Body of pancreas (tissue), 4 donors: ENCODE data around the gene SLC37A1. TPM values are rescaled to one million over a fixed set of nuclear protein-coding genes. Genes with fewer than 3 reads are reported as not detected.
"Not testable (repeated sequence)": the region's sequence is repeated elsewhere in the genome, so short reads cannot be mapped to it uniquely, and the experiment has no call there.

Experiments used
- ATAC-seq: fragments of 150-250 bp; one replicate; pipeline ENCODE4 v1.9.1; 2016
- DNase-seq, 4 donors: peaks; one replicate each; pipeline ENCODE4 v3.0.0-alpha.2; 2019
- H3K27ac ChIP-seq, 4 donors: fragments of 200-600 bp; sonication (generic); 1 replicate in 3 of 4; 2 replicates in 1 of 4; pipeline versions ENCODE4 v1.5.1 to v1.6.1; 2016 to 2019; ENCODE audit warnings: mild to moderate bottlenecking in 1 of 4, mixed read lengths in 1 of 4, moderate library complexity in 1 of 4
- H3K27me3 ChIP-seq, 2 donors: fragments of 200-600 bp; sonication (generic); one replicate each; pipeline ENCODE4 v1.6.0; 2016; ENCODE audit warnings: mild to moderate bottlenecking in 1 of 2
- H3K36me3 ChIP-seq, 2 donors: fragments of 200-600 bp; sonication (generic); replicated peaks in 1 of 2; 2 replicates each; pipeline ENCODE4 v1.5.1; 2016; ENCODE audit warnings: low read depth in 2 of 2; ENCODE audit not compliant: insufficient read depth in 1 of 2
- H3K4me1 ChIP-seq: fragments of 200-600 bp; sonication (generic); one replicate; pipeline ENCODE4 v1.6.0; 2016
- H3K4me3 ChIP-seq, 2 donors: fragments of 200-600 bp; sonication (generic); 1 replicate in 1 of 2; 2 replicates in 1 of 2; pipeline ENCODE4 v1.5.1; 2016 to 2019
- H3K9me3 ChIP-seq, 3 donors: fragments of 200-600 bp; sonication (generic); 1 replicate in 2 of 3; 2 replicates in 1 of 3; pipeline ENCODE4 v1.5.1; 2016
- CTCF ChIP-seq, 7 experiments: fragments of 450-650 bp in 4 of 7; fragments of 200-600 bp in 3 of 7; sonication (generic) in 3 of 7; IDR thresholded peaks; one replicate each; pipeline ENCODE4 v1.5.1; 2016 to 2019; ENCODE audit warnings: antibody characterized with exemption in 7 of 7
- POLR2A ChIP-seq, 3 donors: fragments of 450-650 bp; IDR thresholded peaks; one replicate each; pipeline ENCODE4 v1.6.1; 2016; ENCODE audit warnings: antibody characterized with exemption in 3 of 3, mild to moderate bottlenecking in 2 of 3
- WGBS, 2 donors: methylation state at CpG; one replicate each; pipeline ENCODE4 v1.1.5; 2017; 5-methylcytosine and 5-hydroxymethylcytosine counted together
- intact Hi-C: fragments of 100-400 bp; cut with DNase I; formaldehyde crosslinking; loops from one replicate; pipeline ENCODE4 v1.15.1; 2023
- total RNA-seq, 2 donors: library from RNA; depleted of rRNA; stranded (reverse); fragments of >200 nt; gene quantifications; one replicate each; pipeline ENCODE4 v1.1.0, GENCODE V29; 2016

SLC37A1 gene
- total RNA-seq, 2 donors from 2014 or later: 6.3 to 16.3 TPM

GRCh38 chr21:42466700-42467099 lies 47.0 kb upstream of the SLC37A1 start:
- no peaks in the 10 kb centered on the region for H3K9me3 ChIP-seq
- H3K4me3 ChIP-seq: no peak overlapping the region
- H3K4me1 ChIP-seq: peaks cover 56% of the 10 kb centered on the region
- no peaks in the 10 kb centered on the region for H3K36me3 ChIP-seq
- ATAC-seq (no peak), DNase-seq (peak in 1 of 4 donors; percentile 7)
- WGBS, 2 donors: 89 to 93% methylated on average over 10 of the region's 10 CpGs
- no peak overlapping the region for H3K27ac ChIP-seq
- TF ChIP-seq CTCF (IDR thresholded peaks at IDR 0.05) (no peak), POLR2A (IDR thresholded peaks at IDR 0.05) (no peak)
- intact Hi-C loops: no loop called here
- H3K27me3 ChIP-seq: no peaks in the 10 kb centered on the region

- Histone ChIP-seq H3K9me3 (no peaks in the 10 kb centered on the region), H3K4me1 (peaks cover 49% of the 10 kb centered on the region), H3K4me3 (no peak overlapping the region), H3K27ac (no peak overlapping the region), H3K36me3 (no peaks in the 10 kb centered on the region), H3K27me3 (no peaks in the 10 kb centered on the region)
- intact Hi-C loops: no loop called here
- DNase-seq (peak in 3 of 4 donors; percentile 14 to 55 (median 53)), ATAC-seq (no peak)
- WGBS, 2 donors: 38 to 44% methylated on average over 12 of the region's 12 CpGs
- TF ChIP-seq POLR2A (IDR thresholded peaks at IDR 0.05) (no peak), CTCF (IDR thresholded peaks at IDR 0.05) (peak in 3 of 7 experiments; percentile 22 to 39 (median 35))
Observed at GRCh38 chr21:42467140-42467983, 46.3 kb upstream of the SLC37A1 start.

- no peaks in the 10 kb centered on the region for H3K36me3 ChIP-seq
- TF ChIP-seq CTCF (IDR thresholded peaks at IDR 0.05) (no peak), POLR2A (IDR thresholded peaks at IDR 0.05) (no peak)
- DNase-seq: peak in 1 of 4 donors; percentile 1
- no peak overlapping the region for H3K27ac ChIP-seq
- H3K9me3 ChIP-seq: no peaks in the 10 kb centered on the region
- H3K27me3 ChIP-seq: no peaks in the 10 kb centered on the region
- no peak overlapping the region for H3K4me3 ChIP-seq
- 78 to 84% methylated on average over 6 of the region's 6 CpGs for WGBS, 2 donors
- H3K4me1 ChIP-seq: peaks cover 39% of the 10 kb centered on the region
- intact Hi-C loops: no loop called here
- no peak for ATAC-seq
Observed at GRCh38 chr21:42468491-42469131, 45.0 kb upstream of the SLC37A1 start.

GRCh38 chr21:42469272-42469671 lies 44.4 kb upstream of the SLC37A1 start:
- no peaks in the 10 kb centered on the region for H3K9me3 ChIP-seq
- ATAC-seq (no peak), DNase-seq (no peak)
- H3K27me3 ChIP-seq: no peaks in the 10 kb centered on the region
- no peak overlapping the region for H3K27ac ChIP-seq
- no peaks in the 10 kb centered on the region for H3K36me3 ChIP-seq
- peaks cover 39% of the 10 kb centered on the region for H3K4me1 ChIP-seq
- WGBS, 2 donors: 82 to 92% methylated on average over 2 of the region's 2 CpGs
- TF ChIP-seq POLR2A (IDR thresholded peaks at IDR 0.05) (no peak), CTCF (IDR thresholded peaks at IDR 0.05) (no peak)
- intact Hi-C loops: no loop called here
- no peak overlapping the region for H3K4me3 ChIP-seq

GRCh38 chr21:42469726-42470125 lies 43.9 kb upstream of the SLC37A1 start:
- H3K4me3 ChIP-seq, H3K36me3 ChIP-seq, H3K27ac ChIP-seq, intact Hi-C loops, H3K9me3 ChIP-seq, DNase-seq, H3K27me3 ChIP-seq, ATAC-seq: not testable (repeated sequence)
- WGBS, 2 donors: 93 to 100% methylated on average over 4 of the region's 4 CpGs
- H3K4me1 ChIP-seq: peaks cover 37% of the 10 kb centered on the region
